GM19372 (cell line): ENCODE measurements around the gene MARCHF10.
"Not testable (repeated sequence)": the region's sequence is repeated elsewhere in the genome, so short reads cannot be mapped to it uniquely, and the experiment has no call there.

ENCODE experiments used
- ATAC-seq: cut with Tn5 transposase; IDR thresholded peaks from one replicate; pipeline ENCODE4 v1.9.1; 2021; ENCODE audit warnings: mild to moderate bottlenecking, low read depth, moderate library complexity; ENCODE audit not compliant: unreplicated experiment

The MARCHF10 gene

GRCh38 chr17:62702746-62703260, 105.3 kb downstream of the MARCHF10 start:
- no peak for ATAC-seq

GRCh38 chr17:62701706-62702085, 106.4 kb downstream of the MARCHF10 start:
- ATAC-seq, result no peak

GRCh38 chr17:62700964-62701705, 107.0 kb downstream of the MARCHF10 start:
- ATAC-seq, result no peak

GRCh38 chr17:62698459-62698858, 109.7 kb downstream of the MARCHF10 start:
- not testable (repeated sequence) for ATAC-seq

- ATAC-seq, result no peak
Observed at GRCh38 chr17:62696726-62697490, 111.2 kb downstream of the MARCHF10 start.

GRCh38 chr17:62696256-62696655, 111.9 kb downstream of the MARCHF10 start:
- ATAC-seq, result no peak

GRCh38 chr17:62695093-62695738, 112.9 kb downstream of the MARCHF10 start:
- not testable (repeated sequence) for ATAC-seq

GRCh38 chr17:62693616-62694409, 114.3 kb downstream of the MARCHF10 start:
- no peak for ATAC-seq

GRCh38 chr17:62692721-62693431, 115.2 kb downstream of the MARCHF10 start:
- ATAC-seq, result no peak

- no peak for ATAC-seq
Observed at GRCh38 chr17:62692159-62692651, 115.9 kb downstream of the MARCHF10 start.

- not testable (repeated sequence) for ATAC-seq
Observed at GRCh38 chr17:62691589-62691915, 116.6 kb downstream of the MARCHF10 start.

GRCh38 chr17:62690168-62690897, 117.8 kb downstream of the MARCHF10 start:
- ATAC-seq, result no peak

- no peak for ATAC-seq
Observed at GRCh38 chr17:62689441-62690167, 118.5 kb downstream of the MARCHF10 start.

GRCh38 chr17:62688398-62689160, 119.5 kb downstream of the MARCHF10 start:
- no peak for ATAC-seq

- no peak for ATAC-seq
Observed at GRCh38 chr17:62687997-62688396, 120.1 kb downstream of the MARCHF10 start.

GRCh38 chr17:62684179-62684578, 123.9 kb downstream of the MARCHF10 start:
- no peak for ATAC-seq

GRCh38 chr17:62681939-62682381, 126.2 kb downstream of the MARCHF10 start:
- ATAC-seq, result no peak
